Upper lobe of left lung (tissue), 6 donors: ENCODE results near the gene PRKG1. TPM values are rescaled to one million over a fixed set of nuclear protein-coding genes. Genes with fewer than 3 reads are reported as not detected.

ENCODE experiments used
- ATAC-seq, 2 donors: fragments of 200-7000 bp; cut with Tn5 transposase; one replicate each; pipeline ENCODE4 v1.9.1; 2022; ENCODE audit warnings: mild to moderate bottlenecking in 2 of 2, moderate library complexity in 2 of 2; ENCODE audit not compliant: low FRiP score in 2 of 2
- DNase-seq, 2 donors: peaks; one replicate each; pipeline ENCODE4 v3.0.0-alpha.2; 2019 to 2020
- H3K27ac ChIP-seq, 4 donors: fragments of 200-600 bp; sonication (generic); one replicate each; pipeline ENCODE4 v1.5.1; 2016 to 2019
- H3K27me3 ChIP-seq, 4 donors: fragments of 200-600 bp; sonication (generic); one replicate each; pipeline ENCODE4 v1.5.1; 2017 to 2019
- H3K36me3 ChIP-seq, 4 donors: fragments of 200-600 bp; sonication (generic); one replicate each; pipeline ENCODE4 v1.5.1; 2016 to 2019
- H3K4me1 ChIP-seq, 4 donors: fragments of 200-600 bp; sonication (generic); one replicate each; pipeline ENCODE4 v1.5.1; 2018 to 2019
- H3K4me3 ChIP-seq, 4 donors: fragments of 200-600 bp; sonication (generic); one replicate each; pipeline ENCODE4 v1.5.1; 2017 to 2019; ENCODE audit warnings: mild to moderate bottlenecking in 2 of 4, moderate library complexity in 1 of 4
- H3K9me3 ChIP-seq, 4 donors: fragments of 200-600 bp; sonication (generic); one replicate each; pipeline ENCODE4 v1.5.1; 2018 to 2019
- CTCF ChIP-seq, 6 experiments: fragments of 450-650 bp in 4 of 6; fragments of 200-600 bp in 2 of 6; sonication (generic) in 2 of 6; IDR thresholded peaks; one replicate each; pipeline ENCODE4 v1.5.1; 2016 to 2019; ENCODE audit warnings: antibody characterized with exemption in 6 of 6
- EP300 ChIP-seq, 4 donors: sonication (generic); formaldehyde crosslinking; IDR thresholded peaks; one replicate each; pipeline ENCODE4 v1.5.1; 2017; ENCODE audit warnings: antibody characterized with exemption in 4 of 4, control low read depth in 2 of 4
- POLR2A ChIP-seq, 4 donors: fragments of 450-650 bp; IDR thresholded peaks; one replicate each; pipeline ENCODE4 v1.5.1; 2016 to 2017; ENCODE audit warnings: antibody characterized with exemption in 4 of 4, mild to moderate bottlenecking in 2 of 4
- POLR2AphosphoS5 ChIP-seq, 2 donors: sonication (generic); formaldehyde crosslinking; IDR thresholded peaks; one replicate each; pipeline ENCODE4 v1.5.1; 2017; ENCODE audit warnings: antibody characterized with exemption in 2 of 2
- WGBS, 2 donors: methylation state at CpG; one replicate each; pipeline ENCODE4 v1.1.5; 2017 to 2018; 5-methylcytosine and 5-hydroxymethylcytosine counted together
- total RNA-seq, 6 donors: library from RNA; depleted of rRNA in 4 of 6; stranded (reverse); fragments of >200 nt in 4 of 6; gene quantifications; one replicate each; pipeline versions ENCODE4 v1.1.0 to v1.2.1, GENCODE V29; 2016 to 2021
- donor health status: DM: no; HTN: no; CAD: no; lungs with moderate emphysema.
- donor health status: DM: no; HTN: yes; CAD: no; lungs with severe emphysema.

The PRKG1 gene
- total RNA-seq, 6 donors from 2014 or later = 12.9 to 43.0 (median 25.0) TPM

DNA sequence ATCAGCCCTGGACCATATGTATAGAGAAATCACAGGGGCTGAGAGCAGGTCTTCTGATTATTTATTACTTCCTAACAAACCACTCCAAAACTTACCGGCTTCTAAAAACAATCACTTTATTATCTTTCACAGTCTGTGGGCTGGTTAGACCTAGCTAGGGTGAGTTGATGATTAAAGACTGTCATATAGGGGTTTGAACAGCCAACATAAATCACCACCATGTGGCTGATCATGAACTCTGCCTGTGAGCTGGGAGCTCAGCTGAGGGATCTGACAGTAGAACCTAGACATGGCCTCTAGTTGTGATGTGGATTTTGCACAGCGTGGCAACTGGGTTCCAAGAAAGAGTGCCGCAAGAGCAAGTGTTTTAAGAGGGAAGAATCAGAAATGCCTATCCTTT, 319.8 kb downstream of the PRKG1 start:
- H3K27me3 ChIP-seq = no peaks in the 10 kb centered on the region
- H3K4me1 ChIP-seq = peaks cover 8 to 16% (median 12%) of the 10 kb centered on the region in 4 donors
- no peak overlapping the region for H3K27ac ChIP-seq
- no peak overlapping the region for H3K4me3 ChIP-seq
- DNase-seq = no peak
- TF ChIP-seq POLR2A (IDR thresholded peaks at IDR 0.05) (no peak), POLR2AphosphoS5 (IDR thresholded peaks at IDR 0.05) (no peak), EP300 (IDR thresholded peaks at IDR 0.05) (no peak), CTCF (IDR thresholded peaks at IDR 0.05) (no peak)
- no peaks in the 10 kb centered on the region for H3K9me3 ChIP-seq
- 83 to 93% methylated on average over 3 of the region's 3 CpGs for WGBS, 2 donors
- H3K36me3 ChIP-seq = no peaks in the 10 kb centered on the region
- no peak for ATAC-seq

GRCh38 chr10:51397244-51397643, 323.0 kb downstream of the PRKG1 start:
- H3K27me3 ChIP-seq = no peaks in the 10 kb centered on the region
- no peak overlapping the region for H3K4me3 ChIP-seq
- H3K27ac ChIP-seq = peak overlapping the region in 1 of 4 donors; percentile 18
- ATAC-seq (no peak), DNase-seq (no peak)
- 72% methylated on average over 3 of the region's 3 CpGs for WGBS, 2 donors
- peaks cover 4 to 25% (median 15%) of the 10 kb centered on the region in 4 donors for H3K4me1 ChIP-seq
- H3K9me3 ChIP-seq = no peaks in the 10 kb centered on the region
- no peak for TF ChIP-seq POLR2A (IDR thresholded peaks at IDR 0.05)
- no peak for TF ChIP-seq EP300 (IDR thresholded peaks at IDR 0.05)
- TF ChIP-seq CTCF (IDR thresholded peaks at IDR 0.05) = no peak
- no peak for TF ChIP-seq POLR2AphosphoS5 (IDR thresholded peaks at IDR 0.05)
- no peaks in the 10 kb centered on the region for H3K36me3 ChIP-seq

GRCh38 chr10:51397695-51398094, 323.4 kb downstream of the PRKG1 start:
- Histone ChIP-seq H3K27me3 (no peaks in the 10 kb centered on the region), H3K36me3 (no peaks in the 10 kb centered on the region), H3K4me3 (no peak overlapping the region), H3K27ac (peak overlapping the region in 1 of 4 donors; percentile 18), H3K9me3 (no peaks in the 10 kb centered on the region), H3K4me1 (peaks cover 4 to 25% (median 15%) of the 10 kb centered on the region in 4 donors)
- ATAC-seq = peak; percentile 38 to 65
- TF ChIP-seq CTCF (IDR thresholded peaks at IDR 0.05) (peak in 1 of 6 experiments; percentile 13), POLR2AphosphoS5 (IDR thresholded peaks at IDR 0.05) (peak in 1 of 2 donors; percentile 49), EP300 (IDR thresholded peaks at IDR 0.05) (peak in 1 of 4 donors; percentile 39), POLR2A (IDR thresholded peaks at IDR 0.05) (no peak)
- WGBS, 2 donors = 44 to 68% methylated on average over 2 of the region's 2 CpGs
- peak in 1 of 2 donors; percentile 62 for DNase-seq

DNA sequence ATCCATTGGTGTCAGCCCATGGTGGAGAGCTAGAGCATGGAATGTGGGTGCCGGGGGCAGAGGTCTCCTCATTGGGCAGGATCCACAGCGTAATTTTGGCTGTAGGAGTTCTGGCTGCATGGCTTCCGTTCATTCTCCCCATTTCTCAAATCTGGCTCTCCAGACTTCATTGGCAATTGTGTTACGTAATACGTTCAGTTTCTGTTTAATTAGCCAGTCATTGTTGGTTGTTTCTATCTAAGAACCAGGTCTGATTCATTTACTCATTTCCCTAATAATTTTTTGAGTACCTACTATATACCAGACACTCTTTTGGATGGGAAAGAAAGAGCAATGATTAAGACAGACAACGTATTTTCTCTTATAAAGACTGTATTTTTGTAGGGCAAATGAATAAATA, 325.6 kb downstream of the PRKG1 start:
- Histone ChIP-seq H3K27me3 (no peaks in the 10 kb centered on the region), H3K4me1 (peaks cover 12 to 34% (median 18%) of the 10 kb centered on the region in 4 donors), H3K9me3 (no peaks in the 10 kb centered on the region), H3K4me3 (no peak overlapping the region), H3K36me3 (no peaks in the 10 kb centered on the region), H3K27ac (no peak overlapping the region)
- DNase-seq (no peak), ATAC-seq (no peak)
- 74 to 77% methylated on average over 6 of the region's 6 CpGs for WGBS, 2 donors
- TF ChIP-seq POLR2AphosphoS5 (IDR thresholded peaks at IDR 0.05) (no peak), EP300 (IDR thresholded peaks at IDR 0.05) (no peak), POLR2A (IDR thresholded peaks at IDR 0.05) (no peak), CTCF (IDR thresholded peaks at IDR 0.05) (no peak)

DNA sequence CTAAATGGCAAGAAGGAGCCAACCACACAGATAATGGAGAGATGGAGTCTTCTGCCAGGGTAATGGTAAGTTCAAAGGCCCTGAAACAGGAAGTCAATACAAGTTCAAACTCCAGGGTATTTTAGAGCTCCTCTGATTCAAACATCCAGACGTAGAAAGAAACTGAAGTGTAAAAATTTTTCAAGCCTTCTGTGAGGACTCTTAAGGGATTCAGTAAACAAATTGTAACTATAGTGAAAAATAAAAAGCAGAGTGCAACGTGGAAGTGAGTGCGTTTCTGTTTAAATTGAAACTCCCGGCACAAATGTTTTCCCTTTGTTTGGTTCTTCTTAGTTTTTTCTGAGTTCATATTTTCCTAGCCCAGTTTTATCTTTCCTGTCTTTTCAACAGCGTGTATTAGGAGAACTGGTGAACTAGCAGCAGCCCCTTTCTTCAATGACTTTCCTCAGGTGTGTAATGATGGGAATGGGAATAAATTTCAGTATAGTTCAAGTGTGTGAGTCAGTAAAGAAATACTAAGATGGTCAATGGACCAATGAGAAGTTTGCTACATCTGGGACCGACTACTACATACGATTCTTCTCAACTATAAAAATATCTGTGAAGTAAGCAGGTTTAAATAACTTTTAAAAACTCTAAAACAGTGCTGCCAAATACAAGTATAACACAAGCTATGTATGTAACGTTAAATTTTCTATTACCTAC, 326.3 kb downstream of the PRKG1 start:
- DNase-seq = no peak
- TF ChIP-seq POLR2A (IDR thresholded peaks at IDR 0.05) = no peak
- no peak for TF ChIP-seq CTCF (IDR thresholded peaks at IDR 0.05)
- no peak for TF ChIP-seq POLR2AphosphoS5 (IDR thresholded peaks at IDR 0.05)
- no peak for TF ChIP-seq EP300 (IDR thresholded peaks at IDR 0.05)
- no peak for ATAC-seq
- Histone ChIP-seq H3K9me3 (no peaks in the 10 kb centered on the region), H3K4me1 (peaks cover 12 to 34% (median 22%) of the 10 kb centered on the region in 4 donors), H3K27ac (no peak overlapping the region), H3K27me3 (no peaks in the 10 kb centered on the region), H3K4me3 (no peak overlapping the region), H3K36me3 (no peaks in the 10 kb centered on the region)
- 62 to 67% methylated on average over 8 of the region's 8 CpGs for WGBS, 2 donors
